SK-N-SH (cell line): ENCODE data around the gene MAD1L1. TPM values are rescaled to one million over a fixed set of nuclear protein-coding genes. Genes with fewer than 3 reads are reported as not detected.

Experiments used
- CTCF ChIA-PET: fragments of 300-600, 350-600 bp; formaldehyde crosslinking; extraction: SDS; loops from one replicate; lab custom pipeline; 2021; lab: Yijun Ruan, JAX
- POLR2A ChIA-PET: fragments of 350-600 bp; sonication (Branson Sonifier 250); formaldehyde crosslinking; extraction: SDS; loops from one replicate; lab custom pipeline; 2020; ENCODE audit warnings: antibody characterized with exemption, inconsistent platforms; lab: Yijun Ruan, JAX
- DNase-seq: peaks from one replicate; pipeline ENCODE4 v3.0.0; 2012
- H2AFZ ChIP-seq: fragments of 200-600 bp; sonication (generic); 2 replicates; pipeline ENCODE4 v1.8.1; 2016; ENCODE audit warnings: antibody characterized with exemption, mild to moderate bottlenecking, low read depth
- H3F3A ChIP-seq: fragments of 200-600 bp; sonication (generic); replicated peaks from 2 replicates; pipeline ENCODE3; 2016; ENCODE audit warnings: antibody characterized with exemption, mild to moderate bottlenecking; ENCODE audit not compliant: insufficient read depth
- H3K27ac ChIP-seq, 2 experiments: fragments of 200-500 bp in 1 of 2; fragments of 200-600 bp in 1 of 2; sonication (Bioruptor generic) in 1 of 2; sonication (generic), shearing (Covaris generic) in 1 of 2; 2 replicates each; pipeline versions ENCODE4 v1.5.1 to v1.6.1; 2014 to 2016; ENCODE audit warnings: low read depth in 2 of 2, inconsistent platforms in 1 of 2, low read length in 1 of 2, mild to moderate bottlenecking in 1 of 2, mixed read lengths in 1 of 2
- H3K27me3 ChIP-seq: fragments of 200-600 bp; sonication (generic), shearing (Covaris generic); 2 replicates; pipeline ENCODE4 v1.6.1; 2016; ENCODE audit warnings: mixed run types; ENCODE audit not compliant: insufficient read depth
- H3K36me3 ChIP-seq, 2 experiments: fragments of 200-500 bp in 1 of 2; fragments of 200-600 bp in 1 of 2; sonication (Bioruptor generic) in 1 of 2; sonication (generic) in 1 of 2; replicated peaks in 1 of 2; 2 replicates each; pipeline versions ENCODE3 to v1.5.1; 2014 to 2016; ENCODE audit warnings: low read length in 1 of 2, mild to moderate bottlenecking in 1 of 2; ENCODE audit not compliant: insufficient read depth in 2 of 2, control insufficient read depth in 1 of 2
- H3K4me1 ChIP-seq, 2 experiments: fragments of 200-500 bp in 1 of 2; fragments of 200-600 bp in 1 of 2; sonication (Bioruptor generic) in 1 of 2; sonication (generic), shearing (Covaris generic) in 1 of 2; 2 replicates each; pipeline versions ENCODE4 v1.5.1 to v1.6.1; 2014 to 2016; ENCODE audit warnings: low read depth in 1 of 2, low read length in 1 of 2, mixed run types in 1 of 2; ENCODE audit not compliant: insufficient read depth in 2 of 2, control insufficient read depth in 1 of 2
- H3K4me2 ChIP-seq: fragments of 200-600 bp; sonication (generic), shearing (Covaris generic); 2 replicates; pipeline ENCODE4 v1.6.1; 2017; ENCODE audit warnings: mixed run types
- H3K4me3 ChIP-seq, 2 experiments: fragments of 200-500 bp in 1 of 2; fragments of 200-600 bp in 1 of 2; sonication (Bioruptor generic) in 1 of 2; sonication (generic), shearing (Covaris generic) in 1 of 2; 2 replicates each; pipeline versions ENCODE4 v1.5.1 to v1.8.1; 2014 to 2016; ENCODE audit warnings: low read depth in 2 of 2, inconsistent platforms in 1 of 2, low read length in 1 of 2, mild to moderate bottlenecking in 1 of 2, mixed read lengths in 1 of 2, moderate library complexity in 1 of 2
- H3K79me2 ChIP-seq: fragments of 200-600 bp; sonication (generic); 2 replicates; pipeline ENCODE4 v1.8.1; 2017; ENCODE audit warnings: mild to moderate bottlenecking; ENCODE audit not compliant: insufficient read depth
- H3K9ac ChIP-seq: fragments of 200-600 bp; sonication (generic); 2 replicates; pipeline ENCODE4 v1.6.1; 2017; ENCODE audit warnings: mixed run types
- H3K9me2 ChIP-seq: fragments of 200-600 bp; sonication (generic); 2 replicates; pipeline ENCODE4 v1.6.1; 2017; ENCODE audit warnings: mixed run types
- H3K9me3 ChIP-seq: fragments of 200-600 bp; sonication (generic); 2 replicates; pipeline ENCODE4 v1.6.1; 2017; ENCODE audit warnings: mixed run types, mild to moderate bottlenecking, moderate library complexity
- H4K20me1 ChIP-seq: fragments of 200-600 bp; sonication (generic); 2 replicates; pipeline ENCODE4 v1.6.1; 2017; ENCODE audit warnings: mild to moderate bottlenecking, mixed run types; ENCODE audit not compliant: insufficient read depth
- ELF1 ChIP-seq: IDR thresholded peaks from 2 replicates; pipeline ENCODE4 v1.4.0; 2012
- EZH2phosphoT487 ChIP-seq: fragments of 200-600 bp; sonication (generic); IDR thresholded peaks from 2 replicates; pipeline ENCODE4 v1.6.1; 2017; ENCODE audit warnings: low read depth, mixed run types, mild to moderate bottlenecking, antibody characterized with exemption, moderate library complexity, borderline replicate concordance
- FOSL2 ChIP-seq: IDR thresholded peaks from 2 replicates; pipeline ENCODE4 v1.4.0; 2012; ENCODE audit warnings: low read depth, mild to moderate bottlenecking, moderate library complexity, borderline replicate concordance
- FOXJ3 ChIP-seq: sonication (generic); formaldehyde crosslinking; IDR thresholded peaks from 2 replicates; pipeline ENCODE4 v1.5.1; 2020; ENCODE audit warnings: mild to moderate bottlenecking, missing genetic modification reagents
- FOXM1 ChIP-seq: IDR thresholded peaks from 2 replicates; pipeline ENCODE4 v1.4.0; 2012; ENCODE audit warnings: low read depth, mild to moderate bottlenecking
- GABPA ChIP-seq: IDR thresholded peaks from 2 replicates; pipeline ENCODE4 v1.4.0; 2012; ENCODE audit warnings: low read depth, mild to moderate bottlenecking
- JUND ChIP-seq: IDR thresholded peaks from 2 replicates; pipeline ENCODE4 v1.4.0; 2012
- MEF2A ChIP-seq: IDR thresholded peaks from 2 replicates; pipeline ENCODE4 v1.4.0; 2012; ENCODE audit warnings: low read depth, borderline replicate concordance
- NFIC ChIP-seq: IDR thresholded peaks from 2 replicates; pipeline ENCODE4 v1.4.0; 2012; ENCODE audit warnings: borderline replicate concordance
- RAD21 ChIP-seq: IDR thresholded peaks from 2 replicates; pipeline ENCODE4 v1.6.1; 2012; ENCODE audit warnings: mild to moderate bottlenecking, low read length
- RXRA ChIP-seq: IDR thresholded peaks from 2 replicates; pipeline ENCODE4 v1.4.0; 2012; ENCODE audit warnings: low read depth, mild to moderate bottlenecking, borderline replicate concordance
- SMC3 ChIP-seq: IDR thresholded peaks from 2 replicates; pipeline ENCODE4 v1.6.1; 2012; ENCODE audit warnings: low read depth, low read length, improper control_type of control experiment
- YY1 ChIP-seq: IDR thresholded peaks from 2 replicates; pipeline ENCODE4 v1.4.0; 2012; ENCODE audit warnings: low read depth, mild to moderate bottlenecking
- ZBTB33 ChIP-seq: IDR thresholded peaks from 2 replicates; pipeline ENCODE4 v1.4.0; 2012; ENCODE audit warnings: low read depth, borderline replicate concordance
- WGBS: methylation state at CpG from one replicate; pipeline ENCODE4 v1.1.6; 2017; ENCODE audit warnings: low lambda C conversion rate; 5-methylcytosine and 5-hydroxymethylcytosine counted together
- polyA plus RNA-seq, 3 experiments: library from polyadenylated mRNA; depleted of rRNA; stranded (reverse); fragments of >200 nt; gene quantifications; 2 replicates each; pipeline ENCODE4 v1.2.3, GENCODE V29; 2012
- TF ChIP-seq, protein P1 (sequence below): fragments of 150-350 bp; IDR thresholded peaks from 2 replicates; pipeline ENCODE4 v1.6.1; 2016; ENCODE audit warnings: mild to moderate bottlenecking, low read depth, low read length
- TF ChIP-seq, protein P2 (sequence below): fragments of 200-600 bp; sonication (generic); IDR thresholded peaks from 2 replicates; pipeline ENCODE4 v1.6.1; 2017; ENCODE audit warnings: antibody characterized with exemption, mild to moderate bottlenecking, moderate library complexity
- TF ChIP-seq, protein P3 (sequence below): IDR thresholded peaks from 2 replicates; pipeline ENCODE4; 2012
- TF ChIP-seq, protein P4 (sequence below): IDR thresholded peaks from 2 replicates; pipeline ENCODE4 v1.4.0; 2012; ENCODE audit warnings: low read depth, borderline replicate concordance

Gene MAD1L1
- polyA plus RNA-seq, 1 of the 3 experiments (the other 2 are of a cell fraction) = 46.2 TPM

GRCh38 chr7:1804310-1804709 lies 428.4 kb downstream of the MAD1L1 start:
- H3K9me3 ChIP-seq = no peaks in the 10 kb centered on the region
- no peaks in the 10 kb centered on the region for H3F3A ChIP-seq
- no peak for DNase-seq
- WGBS = 81% methylated on average over 21 of the region's 21 CpGs
- H4K20me1 ChIP-seq = no peaks in the 10 kb centered on the region
- no peak overlapping the region for H3K4me2 ChIP-seq
- no peaks in the 10 kb centered on the region for H3K79me2 ChIP-seq
- no peak overlapping the region for H3K9ac ChIP-seq
- H3K4me3 ChIP-seq = no peak overlapping the region
- no peaks in the 10 kb centered on the region for H3K27me3 ChIP-seq
- H3K9me2 ChIP-seq = no peaks in the 10 kb centered on the region
- no peaks in the 10 kb centered on the region for H3K36me3 ChIP-seq
- no peak overlapping the region for H2AFZ ChIP-seq
- ChIA-PET CTCF (no interaction called here), POLR2A (no interaction called here)
- no peaks in the 10 kb centered on the region; a peak in 1 of 4 replicates for H3K4me1 ChIP-seq
- H3K27ac ChIP-seq = no peak overlapping the region
- TF ChIP-seq, protein P1, sequence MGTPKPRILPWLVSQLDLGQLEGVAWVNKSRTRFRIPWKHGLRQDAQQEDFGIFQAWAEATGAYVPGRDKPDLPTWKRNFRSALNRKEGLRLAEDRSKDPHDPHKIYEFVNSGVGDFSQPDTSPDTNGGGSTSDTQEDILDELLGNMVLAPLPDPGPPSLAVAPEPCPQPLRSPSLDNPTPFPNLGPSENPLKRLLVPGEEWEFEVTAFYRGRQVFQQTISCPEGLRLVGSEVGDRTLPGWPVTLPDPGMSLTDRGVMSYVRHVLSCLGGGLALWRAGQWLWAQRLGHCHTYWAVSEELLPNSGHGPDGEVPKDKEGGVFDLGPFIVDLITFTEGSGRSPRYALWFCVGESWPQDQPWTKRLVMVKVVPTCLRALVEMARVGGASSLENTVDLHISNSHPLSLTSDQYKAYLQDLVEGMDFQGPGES = no peak
- no peak for TF ChIP-seq RAD21
- no peak for TF ChIP-seq GABPA
- TF ChIP-seq FOXJ3 (CRISPR knock-in tag) = no peak
- TF ChIP-seq YY1 = no peak
- TF ChIP-seq SMC3 = no peak
- TF ChIP-seq NFIC = no peak
- TF ChIP-seq, protein P2, sequence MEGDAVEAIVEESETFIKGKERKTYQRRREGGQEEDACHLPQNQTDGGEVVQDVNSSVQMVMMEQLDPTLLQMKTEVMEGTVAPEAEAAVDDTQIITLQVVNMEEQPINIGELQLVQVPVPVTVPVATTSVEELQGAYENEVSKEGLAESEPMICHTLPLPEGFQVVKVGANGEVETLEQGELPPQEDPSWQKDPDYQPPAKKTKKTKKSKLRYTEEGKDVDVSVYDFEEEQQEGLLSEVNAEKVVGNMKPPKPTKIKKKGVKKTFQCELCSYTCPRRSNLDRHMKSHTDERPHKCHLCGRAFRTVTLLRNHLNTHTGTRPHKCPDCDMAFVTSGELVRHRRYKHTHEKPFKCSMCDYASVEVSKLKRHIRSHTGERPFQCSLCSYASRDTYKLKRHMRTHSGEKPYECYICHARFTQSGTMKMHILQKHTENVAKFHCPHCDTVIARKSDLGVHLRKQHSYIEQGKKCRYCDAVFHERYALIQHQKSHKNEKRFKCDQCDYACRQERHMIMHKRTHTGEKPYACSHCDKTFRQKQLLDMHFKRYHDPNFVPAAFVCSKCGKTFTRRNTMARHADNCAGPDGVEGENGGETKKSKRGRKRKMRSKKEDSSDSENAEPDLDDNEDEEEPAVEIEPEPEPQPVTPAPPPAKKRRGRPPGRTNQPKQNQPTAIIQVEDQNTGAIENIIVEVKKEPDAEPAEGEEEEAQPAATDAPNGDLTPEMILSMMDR = no peak
- no peak for TF ChIP-seq MEF2A
- TF ChIP-seq RXRA = no peak
- TF ChIP-seq, protein P3, sequence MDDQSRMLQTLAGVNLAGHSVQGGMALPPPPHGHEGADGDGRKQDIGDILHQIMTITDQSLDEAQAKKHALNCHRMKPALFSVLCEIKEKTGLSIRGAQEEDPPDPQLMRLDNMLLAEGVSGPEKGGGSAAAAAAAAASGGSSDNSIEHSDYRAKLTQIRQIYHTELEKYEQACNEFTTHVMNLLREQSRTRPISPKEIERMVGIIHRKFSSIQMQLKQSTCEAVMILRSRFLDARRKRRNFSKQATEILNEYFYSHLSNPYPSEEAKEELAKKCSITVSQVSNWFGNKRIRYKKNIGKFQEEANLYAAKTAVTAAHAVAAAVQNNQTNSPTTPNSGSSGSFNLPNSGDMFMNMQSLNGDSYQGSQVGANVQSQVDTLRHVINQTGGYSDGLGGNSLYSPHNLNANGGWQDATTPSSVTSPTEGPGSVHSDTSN = no peak
- TF ChIP-seq ELF1 = no peak
- no peak for TF ChIP-seq EZH2phosphoT487
- no peak for TF ChIP-seq FOSL2
- TF ChIP-seq JUND = no peak
- TF ChIP-seq, protein P4, sequence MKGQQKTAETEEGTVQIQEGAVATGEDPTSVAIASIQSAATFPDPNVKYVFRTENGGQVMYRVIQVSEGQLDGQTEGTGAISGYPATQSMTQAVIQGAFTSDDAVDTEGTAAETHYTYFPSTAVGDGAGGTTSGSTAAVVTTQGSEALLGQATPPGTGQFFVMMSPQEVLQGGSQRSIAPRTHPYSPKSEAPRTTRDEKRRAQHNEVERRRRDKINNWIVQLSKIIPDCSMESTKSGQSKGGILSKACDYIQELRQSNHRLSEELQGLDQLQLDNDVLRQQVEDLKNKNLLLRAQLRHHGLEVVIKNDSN = no peak
- no peak for TF ChIP-seq ZBTB33
- no peak for TF ChIP-seq FOXM1
